Common myeloid progenitor, CD34-positive (primary cell): ENCODE results near the gene ZNF496.
"Not testable (repeated sequence)": the region's sequence is repeated elsewhere in the genome, so short reads cannot be mapped to it uniquely, and the experiment has no call there.

Experiments used
- CTCF ChIA-PET: fragments of 350-600 bp; sonication (Branson Sonifier 250); formaldehyde crosslinking; loops from one replicate; lab custom pipeline; 2021; ENCODE audit warnings: antibody characterized with exemption; lab: Charles Lee
- POLR2A ChIA-PET: fragments of 350-600 bp; sonication (Branson Sonifier 250); formaldehyde crosslinking; loops from one replicate; lab custom pipeline; 2021; ENCODE audit warnings: antibody characterized with exemption; lab: Charles Lee
- DNase-seq, 3 donors: peaks; one replicate each; pipeline versions ENCODE4 v3.0.0 to v3.0.0-alpha.2; 2013
- H3K27ac ChIP-seq, 2 experiments: 1 replicate in 1 of 2; 2 replicates in 1 of 2; pipeline ENCODE4 v1.7.0; 2013; ENCODE audit warnings: inconsistent platforms in 2 of 2, low read length in 2 of 2, mild to moderate bottlenecking in 2 of 2, low read depth in 1 of 2, moderate library complexity in 1 of 2; ENCODE audit not compliant: severe bottlenecking in 2 of 2, insufficient read depth in 1 of 2, poor library complexity in 1 of 2
- H3K27me3 ChIP-seq, 5 experiments: replicated peaks in 2 of 5; 1 replicate in 3 of 5; 2 replicates in 2 of 5; pipeline versions ENCODE4 v1.6.1 to v1.7.0; 2013; ENCODE audit warnings: low read length in 4 of 5, mild to moderate bottlenecking in 2 of 5, moderate library complexity in 2 of 5, inconsistent platforms in 1 of 5; ENCODE audit not compliant: insufficient read depth in 5 of 5, control insufficient read depth in 4 of 5
- H3K36me3 ChIP-seq, 4 experiments: 1 replicate in 2 of 4; 2 replicates in 2 of 4; pipeline versions ENCODE4 v1.6.1 to v1.7.0; 2013; ENCODE audit warnings: low read length in 3 of 4, control low read depth in 1 of 4, mild to moderate bottlenecking in 1 of 4; ENCODE audit not compliant: control insufficient read depth in 4 of 4, insufficient read depth in 4 of 4
- H3K4me1 ChIP-seq, 4 experiments: 1 replicate in 3 of 4; 2 replicates in 1 of 4; pipeline versions ENCODE4 v1.6.1 to v1.7.1; 2013; ENCODE audit warnings: low read length in 3 of 4, mild to moderate bottlenecking in 3 of 4, control low read depth in 1 of 4, inconsistent platforms in 1 of 4, moderate library complexity in 1 of 4; ENCODE audit not compliant: control insufficient read depth in 4 of 4, insufficient read depth in 4 of 4; ENCODE audit errors: control extremely low read depth in 1 of 4
- H3K4me3 ChIP-seq, 7 experiments: 1 replicate in 4 of 7; 2 replicates in 3 of 7; pipeline versions ENCODE4 v1.5.1 to v1.7.0; 2013; ENCODE audit warnings: mild to moderate bottlenecking in 7 of 7, low read length in 6 of 7, moderate library complexity in 6 of 7, inconsistent platforms in 2 of 7, low read depth in 2 of 7, control low read depth in 1 of 7; ENCODE audit not compliant: insufficient read depth in 4 of 7, control insufficient read depth in 1 of 7; ENCODE audit errors: extremely low read depth in 1 of 7
- H3K9me3 ChIP-seq, 5 experiments: 1 replicate in 4 of 5; 2 replicates in 1 of 5; pipeline versions ENCODE4 v1.6.1 to v1.7.1; 2013; ENCODE audit warnings: low read length in 4 of 5, mild to moderate bottlenecking in 2 of 5, inconsistent platforms in 1 of 5, low read depth in 1 of 5, moderate library complexity in 1 of 5; ENCODE audit not compliant: control insufficient read depth in 4 of 5, insufficient read depth in 2 of 5; ENCODE audit errors: control extremely low read depth in 1 of 5
- WGBS: methylation state at CpG from one replicate; pipeline ENCODE4 v1.1.5; 2013; ENCODE audit not compliant: insufficient coverage; 5-methylcytosine and 5-hydroxymethylcytosine counted together

Gene ZNF496

DNA sequence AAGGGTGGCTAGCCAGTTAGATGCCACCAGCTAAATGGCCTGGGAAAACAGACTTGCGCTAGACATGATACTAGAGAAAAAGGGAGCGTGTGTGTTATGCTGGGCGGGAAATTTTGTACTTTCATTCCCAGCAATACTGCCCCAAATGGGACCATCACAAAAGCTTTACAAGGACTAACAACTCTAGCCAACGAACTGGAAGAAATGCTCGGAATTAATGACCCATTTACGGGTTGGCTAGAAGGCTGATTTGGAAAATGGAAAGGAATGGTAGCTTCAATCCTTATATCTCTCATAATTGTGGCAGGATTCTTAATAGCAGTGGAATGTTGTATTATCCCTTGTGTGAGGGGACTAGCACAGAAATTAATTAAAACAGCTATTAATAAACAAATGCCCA lies 27.9 kb upstream of the ZNF496 start:
- DNase-seq = no peak
- no peaks in the 10 kb centered on the region for H3K9me3 ChIP-seq
- POLR2A ChIA-PET = no interaction called here
- no peaks in the 10 kb centered on the region for H3K27me3 ChIP-seq
- H3K4me1 ChIP-seq = peaks cover 3 to 11% (median 6%) of the 10 kb centered on the region in 4 experiments
- peaks cover 0 to 3% (median 0%) of the 10 kb centered on the region in 4 experiments for H3K36me3 ChIP-seq
- 100% methylated on average over 1 of the region's 6 CpGs for WGBS
- CTCF ChIA-PET = interaction anchor here (1.0 kb wide), 1 partner anchor 24 kb away, joined by 3 read pairs; no protein-coding TSS in a partner anchor
- H3K27ac ChIP-seq = no peak overlapping the region
- no peak overlapping the region for H3K4me3 ChIP-seq

DNA sequence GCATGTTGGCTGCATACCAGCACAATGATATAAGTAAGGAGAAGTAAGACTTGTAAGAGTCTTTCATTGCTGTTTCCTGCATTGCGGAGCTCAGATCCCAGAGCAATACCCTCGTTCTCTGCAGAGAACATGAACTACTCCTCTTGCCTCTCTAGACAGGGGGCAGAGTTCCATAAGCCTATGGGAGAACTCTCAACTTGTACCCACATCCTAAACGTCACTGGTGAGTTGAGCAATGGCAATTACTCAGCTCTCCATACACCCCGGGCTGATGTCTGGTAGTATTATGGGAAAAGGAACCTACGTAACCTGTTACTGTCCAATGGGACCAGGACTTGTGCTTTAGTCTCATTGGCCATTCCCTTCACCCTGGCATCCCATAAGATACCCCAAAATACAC lies 27.3 kb upstream of the ZNF496 start:
- CTCF ChIA-PET = interaction anchor here (1.0 kb wide), 1 partner anchor 25 kb away, joined by 3 read pairs; no protein-coding TSS in a partner anchor
- no peak overlapping the region for H3K27ac ChIP-seq
- H3K4me1 ChIP-seq = peaks cover 3 to 11% (median 6%) of the 10 kb centered on the region in 4 experiments
- no peaks in the 10 kb centered on the region for H3K27me3 ChIP-seq
- no peak overlapping the region for H3K4me3 ChIP-seq
- POLR2A ChIA-PET = no interaction called here
- peak in 2 of 3 donors; percentile 56 to 61 for DNase-seq
- no peaks in the 10 kb centered on the region for H3K9me3 ChIP-seq
- H3K36me3 ChIP-seq = peaks cover 0 to 3% (median 0%) of the 10 kb centered on the region in 4 experiments
- 88% methylated on average over 3 of the region's 5 CpGs for WGBS

DNA sequence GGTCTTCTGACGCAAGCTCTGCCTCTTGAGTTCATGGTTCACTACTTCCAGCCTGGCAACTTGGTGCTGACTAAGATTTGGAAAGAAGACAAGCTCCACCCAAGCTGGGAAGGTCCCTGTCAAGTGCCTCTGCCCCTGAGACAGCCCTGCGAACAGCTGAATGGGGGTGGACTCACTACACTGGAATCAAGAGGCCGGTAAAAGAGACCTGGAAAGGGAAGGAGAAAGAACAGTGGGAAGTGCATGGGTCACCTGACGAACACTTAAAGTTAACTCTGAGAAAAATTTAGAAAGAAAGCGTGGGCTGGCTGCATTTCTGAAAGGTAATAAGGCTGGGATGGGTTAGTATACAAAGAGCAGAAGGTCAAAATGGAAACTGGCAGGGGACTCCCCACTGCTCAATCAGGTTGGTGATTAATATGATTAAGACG lies 26.1 kb upstream of the ZNF496 start:
- peaks cover 0 to 3% (median 0%) of the 10 kb centered on the region in 4 experiments for H3K36me3 ChIP-seq
- H3K4me1 ChIP-seq = peaks cover 3 to 11% (median 6%) of the 10 kb centered on the region in 4 experiments
- H3K9me3 ChIP-seq = peaks cover 0 to 4% (median 0%) of the 10 kb centered on the region in 5 experiments
- ChIA-PET POLR2A (interaction anchor here (0.6 kb wide), 1 partner anchor 266 kb away, joined by 3 read pairs; no protein-coding TSS in a partner anchor), CTCF (no interaction called here)
- no peaks in the 10 kb centered on the region for H3K27me3 ChIP-seq
- WGBS = 98% methylated on average over 6 of the region's 6 CpGs
- H3K4me3 ChIP-seq = no peak overlapping the region
- no peak overlapping the region for H3K27ac ChIP-seq
- DNase-seq = no peak

DNA sequence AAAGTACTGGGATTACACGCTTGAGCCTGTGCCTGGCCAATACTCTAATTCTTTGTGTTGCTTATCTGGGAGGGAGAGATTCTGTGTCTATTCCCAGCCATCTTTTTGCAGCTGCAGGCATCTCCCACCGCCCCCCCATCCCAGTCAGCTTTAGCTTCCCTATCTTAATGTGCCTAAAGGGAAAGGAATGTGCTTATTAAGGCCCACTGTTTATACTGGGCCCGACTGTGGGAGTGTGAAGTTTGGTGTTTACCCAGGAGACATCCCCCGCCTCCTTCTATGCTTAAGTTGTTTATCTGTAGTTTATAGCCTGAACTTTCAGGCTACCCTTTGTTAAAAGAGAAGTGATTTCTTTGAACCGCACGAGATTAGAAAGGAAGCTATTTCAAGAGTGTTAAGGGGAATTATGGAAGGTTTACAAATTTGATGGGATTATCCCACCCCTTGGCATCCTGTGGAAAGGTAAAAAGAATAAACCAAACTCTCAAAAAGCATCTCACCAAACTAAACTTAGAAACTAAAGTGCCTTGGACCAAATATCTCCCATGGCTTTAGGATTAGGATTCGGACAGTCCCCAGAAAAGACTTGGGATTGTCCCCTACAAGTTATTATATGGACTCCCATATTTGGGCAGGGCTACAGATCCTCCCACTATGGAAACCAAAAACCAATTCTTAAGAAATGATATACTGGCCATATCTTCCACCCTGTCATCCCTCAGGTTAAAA lies 25.5 kb upstream of the ZNF496 start:
- ChIA-PET POLR2A (no interaction called here), CTCF (no interaction called here)
- Histone ChIP-seq H3K27ac (no peak overlapping the region), H3K27me3 (no peaks in the 10 kb centered on the region), H3K4me1 (peaks cover 3 to 11% (median 6%) of the 10 kb centered on the region in 4 experiments), H3K36me3 (peaks cover 0 to 3% (median 0%) of the 10 kb centered on the region in 4 experiments), H3K4me3 (no peak overlapping the region), H3K9me3 (peaks cover 0 to 8% (median 0%) of the 10 kb centered on the region in 5 experiments)
- no peak for DNase-seq
- WGBS = 95% methylated on average over 2 of the region's 7 CpGs

DNA sequence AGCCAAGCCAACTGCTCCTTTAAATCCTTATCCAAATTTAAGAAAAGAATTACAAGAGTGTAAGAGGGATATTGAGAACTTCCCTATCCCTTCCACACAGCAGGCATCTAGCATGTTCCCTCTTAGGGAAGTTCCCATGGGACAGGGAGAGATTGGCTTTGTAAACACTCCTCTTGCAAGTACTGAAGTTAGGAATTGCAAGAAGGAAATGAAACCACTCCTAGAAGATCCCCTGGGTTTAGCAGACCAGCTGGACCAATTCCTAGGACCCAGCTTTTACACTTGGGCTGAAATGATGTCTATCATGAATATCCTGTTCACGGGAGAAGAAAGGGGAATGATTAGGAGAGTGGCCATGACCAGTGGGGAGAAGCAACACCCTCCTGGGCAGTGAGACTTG lies 23.5 kb upstream of the ZNF496 start:
- H3K36me3 ChIP-seq, DNase-seq, CTCF ChIA-PET, H3K4me3 ChIP-seq, H3K27me3 ChIP-seq, POLR2A ChIA-PET, H3K9me3 ChIP-seq, H3K27ac ChIP-seq, H3K4me1 ChIP-seq: not testable (repeated sequence)
- WGBS = 91% methylated on average over 1 of the region's 1 CpG

DNA sequence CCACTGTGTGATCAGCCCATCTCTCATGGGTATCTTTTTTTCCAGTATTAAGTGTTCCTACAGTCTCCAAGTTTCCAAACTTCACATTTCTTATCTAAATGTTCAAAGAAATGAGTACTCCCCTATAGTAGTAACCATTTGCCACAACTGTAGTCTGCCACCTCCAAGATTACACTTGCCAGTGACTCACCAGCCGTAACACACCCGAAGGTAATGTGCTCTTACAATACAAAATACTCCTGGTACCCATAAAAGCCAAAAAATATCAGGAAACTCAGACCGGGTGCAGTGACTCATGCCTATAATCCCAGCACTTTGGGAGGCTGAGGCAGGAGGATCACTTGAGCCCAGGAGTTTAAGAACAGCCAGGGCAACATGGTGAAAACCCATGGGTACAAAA lies 20.5 kb upstream of the ZNF496 start:
- POLR2A ChIA-PET = no interaction called here
- DNase-seq = no peak
- Histone ChIP-seq H3K4me1 (peaks cover 0 to 10% (median 6%) of the 10 kb centered on the region in 4 experiments), H3K9me3 (peaks cover 0 to 8% (median 0%) of the 10 kb centered on the region in 5 experiments), H3K36me3 (no peaks in the 10 kb centered on the region), H3K4me3 (no peak overlapping the region), H3K27me3 (no peaks in the 10 kb centered on the region), H3K27ac (no peak overlapping the region)
- 100% methylated on average over 1 of the region's 3 CpGs for WGBS
- CTCF ChIA-PET = interaction anchor here (1.0 to 1.7 kb wide), 2 partner anchors 16 to 21 kb away, joined by 3 to 4 read pairs; no protein-coding TSS in a partner anchor

DNA sequence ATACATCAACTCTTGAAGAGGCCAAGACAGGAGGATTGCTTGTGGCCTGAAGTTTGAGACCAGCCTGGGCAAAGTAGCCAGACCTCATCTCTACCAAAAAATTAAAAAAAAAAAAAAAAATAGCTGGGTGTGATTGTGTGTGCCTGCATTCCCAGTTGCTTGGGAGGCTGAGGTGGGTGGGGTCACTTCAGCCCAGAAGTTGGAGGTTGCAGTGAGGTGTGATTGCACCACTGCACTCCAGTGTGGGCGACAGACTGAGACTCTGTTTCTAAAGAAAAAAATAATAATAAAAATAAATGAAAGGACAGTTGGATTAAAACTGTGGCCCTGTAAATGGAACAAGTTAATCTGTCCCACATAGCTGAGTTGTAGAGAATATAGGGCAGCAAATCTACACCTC lies 18.9 kb upstream of the ZNF496 start:
- POLR2A ChIA-PET = no interaction called here
- no peak for DNase-seq

More for the DNA sequence above, 18.9 kb upstream of the ZNF496 start:
- H3K27me3 ChIP-seq = no peaks in the 10 kb centered on the region
- WGBS = no CpG with 5 or more reads among the region's 1 CpG
- H3K9me3 ChIP-seq = peaks cover 0 to 8% (median 0%) of the 10 kb centered on the region in 5 experiments
- H3K4me3 ChIP-seq = no peak overlapping the region
- no peak overlapping the region for H3K27ac ChIP-seq
- CTCF ChIA-PET = interaction anchor here (0.8 to 0.9 kb wide), 2 partner anchors 12 to 23 kb away, joined by 3 read pairs; no protein-coding TSS in a partner anchor
- H3K36me3 ChIP-seq = no peaks in the 10 kb centered on the region
- H3K4me1 ChIP-seq = peaks cover 0 to 10% (median 6%) of the 10 kb centered on the region in 4 experiments
